ENCODE data around the gene XYLT1.
"Not testable (repeated sequence)": the region's sequence is repeated elsewhere in the genome, so short reads cannot be mapped to it uniquely, and the experiment has no call there.

The XYLT1 gene

DNA sequence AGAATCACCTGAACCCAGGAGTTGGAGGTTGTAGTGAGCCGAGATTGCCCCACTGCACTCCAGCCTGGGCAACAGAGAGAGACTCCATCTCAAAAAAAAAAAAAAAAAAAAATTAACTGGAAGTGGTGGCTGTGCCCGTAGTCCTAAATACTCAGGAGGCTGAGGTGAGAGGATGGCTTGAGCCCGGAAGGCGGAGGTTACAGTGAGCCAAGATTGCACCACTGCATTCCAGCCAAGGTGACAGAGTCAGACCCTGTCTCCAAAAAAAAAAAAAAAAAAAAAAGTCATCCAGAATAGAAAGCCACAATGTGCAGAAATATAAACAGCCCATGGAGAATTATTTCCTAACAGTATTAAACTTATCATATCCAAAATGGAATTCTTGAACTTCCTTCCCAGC lies 11.6 kb upstream of the XYLT1 start:
- DNase-seq, result not testable (repeated sequence)

DNA sequence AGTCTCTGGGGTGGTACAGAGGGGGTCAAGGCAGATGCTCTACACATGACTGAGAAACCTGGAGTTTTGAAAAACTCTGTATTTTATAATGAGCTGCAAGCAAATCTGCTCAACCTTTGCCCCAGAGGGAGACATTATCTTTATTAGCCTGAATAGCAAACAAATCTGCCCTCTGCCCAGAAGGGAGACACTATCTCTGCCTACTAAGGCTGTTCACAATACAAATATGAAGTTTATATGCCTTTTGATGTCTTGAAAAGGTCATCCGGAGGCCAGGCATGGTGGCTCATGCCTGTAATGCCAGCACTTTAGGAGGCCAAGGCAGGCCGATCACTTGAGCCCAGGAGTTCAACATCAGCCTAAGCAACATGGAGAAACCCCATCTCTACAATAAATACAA lies 11.0 kb upstream of the XYLT1 start:
- no peak for DNase-seq

DNA sequence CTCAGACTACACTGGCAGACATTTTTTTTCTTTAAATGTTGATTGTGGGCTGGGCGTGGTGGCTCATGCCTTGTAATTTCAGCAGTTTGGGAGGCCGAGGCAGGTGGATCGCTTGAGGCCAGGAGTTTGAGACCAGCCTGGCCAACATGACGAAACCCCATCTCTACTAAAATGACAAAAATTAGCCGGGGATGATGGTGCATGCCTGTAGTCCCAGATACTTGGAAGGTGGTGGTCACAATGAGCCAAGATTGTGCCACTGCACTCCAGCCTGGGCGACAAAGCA lies 6.4 kb upstream of the XYLT1 start:
- not testable (repeated sequence) for DNase-seq

DNA sequence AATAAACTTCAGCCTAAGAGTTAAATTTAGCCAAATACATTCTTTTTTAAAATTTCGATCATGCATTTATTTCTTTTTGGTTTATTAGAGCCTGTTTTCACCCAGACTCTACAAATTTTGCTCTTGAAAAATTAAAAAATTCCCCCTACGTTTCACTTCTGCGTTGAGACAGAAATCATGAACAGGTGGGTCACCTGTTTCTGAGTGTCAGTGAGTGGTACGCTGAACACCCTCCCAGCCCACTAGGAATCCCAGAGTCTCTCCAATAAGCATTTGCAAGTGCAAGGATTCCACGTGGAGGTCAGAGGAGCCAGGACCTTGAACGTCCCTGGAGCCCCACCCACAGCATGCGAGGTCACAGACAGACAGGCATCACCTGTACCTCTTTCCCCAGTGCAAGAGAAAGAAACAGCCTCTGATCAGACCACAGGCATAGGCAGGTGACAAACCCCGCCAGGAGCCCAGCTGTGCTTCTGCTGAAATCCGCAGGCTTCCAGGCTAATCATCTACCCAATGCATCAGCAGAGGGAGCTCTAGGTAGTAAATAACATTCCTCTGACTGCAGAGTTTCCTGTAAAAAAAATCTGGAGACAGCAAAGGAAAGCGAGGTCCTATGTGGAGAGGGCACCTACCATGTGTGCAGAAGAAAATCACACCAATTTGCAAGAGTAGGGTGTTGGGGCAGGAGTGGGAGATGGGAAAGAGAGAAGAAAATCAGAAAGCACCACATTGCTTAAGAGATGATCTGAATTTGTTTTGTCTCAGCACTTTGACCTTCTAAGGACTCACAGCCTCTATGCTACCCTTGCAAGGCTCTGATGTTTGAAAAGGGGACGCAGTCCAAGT lies 5.9 kb upstream of the XYLT1 start:
- DNase-seq, result peak; percentile 61 to 90

DNA sequence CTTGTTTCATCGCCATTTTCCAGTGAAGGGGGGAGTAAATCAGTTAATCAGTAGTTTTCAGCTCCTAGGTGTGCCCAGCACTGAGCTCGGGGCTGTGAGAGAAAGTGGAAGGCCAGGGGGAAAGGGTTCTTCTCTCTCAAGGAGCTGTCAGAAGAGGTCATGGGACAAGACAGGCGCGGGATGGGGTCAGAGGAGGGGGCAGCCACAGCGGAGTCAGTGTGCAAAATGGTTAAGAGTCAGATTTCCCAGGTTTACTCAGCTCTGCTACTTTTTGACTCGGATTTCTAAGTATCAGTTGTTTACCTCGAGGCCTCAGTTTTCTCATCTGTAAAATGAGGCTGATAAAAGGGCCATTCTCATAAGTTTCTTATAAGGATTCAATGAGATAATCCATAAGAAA lies 4.3 kb upstream of the XYLT1 start:
- no peak for DNase-seq

DNA sequence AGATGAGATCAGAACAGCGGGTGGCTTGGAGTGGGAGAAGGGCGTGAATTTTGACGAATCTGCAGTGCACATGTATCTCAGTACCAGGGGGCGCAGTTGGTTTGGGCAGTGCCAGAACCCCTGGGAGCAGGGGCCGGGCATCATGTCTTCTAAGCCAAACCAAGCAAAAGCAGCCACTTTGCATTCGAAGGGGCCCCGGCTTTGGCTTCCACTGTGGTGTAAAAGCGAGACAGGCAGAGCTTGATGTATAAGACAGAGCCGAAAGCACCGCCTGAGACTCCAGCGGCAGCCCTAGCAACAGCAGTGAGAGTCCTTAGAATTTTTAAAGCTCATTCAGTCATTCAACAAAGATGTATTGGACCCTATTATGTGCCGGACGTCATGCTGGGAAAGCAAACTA lies 3.8 kb upstream of the XYLT1 start:
- DNase-seq, result no peak

DNA sequence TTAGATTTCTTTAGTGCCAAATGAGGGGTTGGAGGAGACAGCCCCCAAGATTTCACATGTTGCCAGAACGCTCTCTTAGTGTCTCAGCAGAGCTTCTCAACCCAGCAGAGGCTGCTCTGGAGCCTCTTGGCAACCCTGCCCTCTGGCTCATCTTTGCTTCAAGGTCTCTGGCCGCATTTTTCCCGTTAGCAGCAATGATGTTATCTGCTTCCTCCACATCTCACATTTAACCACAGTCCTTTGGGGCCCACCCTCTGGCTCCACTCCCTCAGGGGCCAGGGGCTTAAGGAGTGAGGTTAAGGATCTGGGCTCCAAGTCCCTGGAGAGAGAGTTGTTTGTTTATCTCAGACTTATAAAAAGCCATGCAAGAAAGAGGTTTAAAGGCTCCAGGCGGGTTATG lies 3.3 kb upstream of the XYLT1 start:
- no peak for DNase-seq

DNA sequence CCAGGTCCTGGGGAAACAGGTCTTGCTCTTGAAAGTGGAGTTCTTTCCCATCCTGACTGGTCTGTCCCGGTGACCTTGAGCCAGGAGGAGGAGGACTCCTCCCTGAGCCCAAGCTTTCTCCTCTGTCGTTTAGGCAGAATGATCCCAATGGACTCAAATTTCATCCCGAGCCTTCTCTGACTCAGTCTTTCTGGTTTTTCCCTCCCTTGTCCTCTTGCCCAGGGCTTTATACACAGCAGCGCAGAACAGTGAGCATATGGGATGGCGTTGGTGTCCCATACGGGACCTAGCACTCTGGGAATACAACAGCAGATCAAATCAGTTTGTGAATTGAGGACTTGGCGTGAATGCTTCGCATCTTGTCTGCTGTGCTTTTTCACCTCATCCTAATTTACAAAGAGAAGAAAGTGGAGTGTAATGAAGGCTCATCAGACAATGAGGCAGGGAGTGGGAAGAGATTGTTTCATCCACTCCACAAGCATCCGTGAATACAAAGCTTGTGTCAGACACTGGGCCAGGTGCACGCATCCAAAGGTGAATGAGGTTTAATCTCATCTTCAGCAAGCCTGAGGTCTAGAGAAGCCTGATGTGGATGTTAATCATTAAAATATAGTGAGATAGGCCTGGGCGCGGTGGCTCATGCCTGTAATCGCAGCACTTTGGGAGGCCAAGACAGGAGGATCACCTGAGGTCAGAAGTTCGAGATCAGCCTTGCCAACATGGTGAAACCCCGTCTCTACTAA lies 1.1 kb upstream of the XYLT1 start:
- DNase-seq, result peak in 1 of 2 experiments; percentile 42

DNA sequence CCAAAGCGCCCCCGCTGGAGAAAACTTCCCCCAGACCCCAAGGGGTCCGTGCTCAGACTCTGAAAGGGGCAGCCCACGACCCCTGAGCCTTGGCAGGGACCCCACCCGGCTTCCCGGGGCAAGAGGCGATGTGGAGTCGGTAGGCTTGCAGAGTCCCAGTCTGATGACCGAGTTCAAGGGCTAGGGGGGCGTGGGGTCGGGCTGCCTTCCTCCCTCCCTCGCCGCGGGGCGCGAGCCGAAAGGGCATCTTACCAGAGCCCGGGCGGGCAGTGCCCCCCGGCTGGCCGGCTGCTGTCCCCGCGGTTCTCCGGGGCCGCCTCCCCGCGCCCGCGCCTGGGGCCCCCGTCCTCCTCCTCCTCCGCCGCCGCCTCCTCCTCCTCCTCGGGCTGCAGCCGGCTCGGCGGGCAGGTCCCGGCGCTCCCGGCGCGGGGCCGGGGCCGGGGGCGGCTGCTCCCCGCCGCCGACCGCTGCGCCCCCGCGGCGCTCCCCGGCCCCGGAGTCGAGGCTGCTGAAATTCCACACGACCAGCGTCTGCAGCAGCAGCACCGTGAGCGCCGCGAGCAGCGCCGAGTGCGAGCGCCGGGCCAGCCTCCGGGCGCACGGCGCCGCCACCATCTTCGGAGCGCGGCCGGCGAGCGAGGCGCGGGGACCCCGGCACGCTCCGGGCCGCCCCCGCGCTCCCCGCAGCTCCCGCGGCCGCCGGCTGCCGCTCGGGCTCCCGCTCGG lies 415 bp downstream of the XYLT1 start:
- peak in 1 of 2 experiments; percentile 40 for DNase-seq

DNA sequence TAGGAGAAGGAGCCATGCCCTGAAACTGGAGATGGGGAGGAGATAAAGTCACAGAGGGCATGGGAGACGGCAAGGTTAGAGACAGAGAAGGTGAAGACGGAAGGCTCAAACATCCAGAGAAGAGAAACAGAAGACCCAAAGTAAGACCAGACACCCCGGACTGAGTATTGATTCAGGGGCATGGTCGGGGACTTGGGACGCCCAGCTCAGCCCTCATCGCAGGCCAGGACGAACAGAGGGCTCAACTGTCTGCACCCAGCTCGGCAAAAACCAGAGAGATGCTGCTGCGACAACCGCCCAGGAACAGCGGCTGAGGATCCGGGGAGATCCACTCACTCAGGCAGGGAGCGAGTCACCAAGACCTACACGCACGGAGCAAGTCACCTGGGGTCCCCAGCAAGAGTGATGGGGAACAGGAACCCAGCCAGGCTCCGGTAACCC lies 999 bp downstream of the XYLT1 start:
- DNase-seq, result peak in 1 of 2 experiments; percentile 45

DNA sequence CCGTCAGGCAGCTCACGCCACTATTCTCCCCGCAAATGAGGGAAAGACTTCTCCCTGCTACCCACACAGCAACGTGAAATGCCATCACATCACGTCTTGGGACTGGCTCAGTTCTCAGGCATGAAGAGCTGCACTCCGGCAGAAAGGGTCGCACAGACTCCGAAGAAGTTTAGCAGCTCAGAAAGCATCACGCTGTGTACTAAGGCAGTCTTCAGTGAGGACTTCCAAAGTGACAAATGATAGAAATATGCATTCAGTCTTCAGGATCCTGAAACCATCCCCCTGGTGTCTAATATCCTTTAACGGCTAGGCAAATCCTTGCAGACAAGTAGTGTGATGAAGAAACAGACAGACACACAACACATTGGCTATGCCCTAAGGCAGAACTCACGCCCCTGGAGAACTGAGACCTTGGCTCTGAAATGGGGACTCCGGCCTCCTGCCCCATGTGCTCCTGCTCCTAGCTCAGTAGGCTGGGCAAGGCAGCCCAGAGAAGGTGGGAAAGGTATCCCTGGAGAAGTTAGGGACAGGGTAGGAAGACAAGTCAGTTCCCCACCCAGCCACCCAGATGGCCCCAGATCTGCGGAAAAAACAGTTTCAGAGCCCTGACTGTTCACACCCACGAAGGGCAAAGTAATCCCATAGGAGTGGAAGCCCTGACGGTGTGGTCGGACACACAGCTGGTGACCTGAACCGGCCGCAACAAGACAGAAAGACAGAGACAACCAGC lies 1.6 kb downstream of the XYLT1 start:
- peak in 1 of 2 experiments; percentile 60 for DNase-seq

DNA sequence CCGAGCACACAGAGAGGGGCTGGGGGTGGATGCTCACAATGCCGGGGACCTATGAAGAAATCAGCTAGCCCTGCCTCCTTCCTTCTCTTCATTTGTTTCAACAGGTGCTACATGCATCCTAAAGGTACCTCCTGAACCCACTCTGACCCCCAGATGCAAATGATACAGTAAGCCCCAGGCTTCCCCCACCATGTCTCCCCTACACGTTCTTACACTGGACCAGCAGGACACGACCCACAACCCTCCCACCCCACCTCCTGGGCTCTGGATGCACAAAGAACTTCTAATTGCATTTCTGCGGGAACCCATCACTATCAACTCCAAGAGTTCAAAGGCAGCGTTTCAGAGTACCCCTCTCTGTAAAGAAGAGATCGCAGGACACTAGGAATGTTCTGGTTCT lies 2.1 kb downstream of the XYLT1 start:
- no peak for DNase-seq

DNA sequence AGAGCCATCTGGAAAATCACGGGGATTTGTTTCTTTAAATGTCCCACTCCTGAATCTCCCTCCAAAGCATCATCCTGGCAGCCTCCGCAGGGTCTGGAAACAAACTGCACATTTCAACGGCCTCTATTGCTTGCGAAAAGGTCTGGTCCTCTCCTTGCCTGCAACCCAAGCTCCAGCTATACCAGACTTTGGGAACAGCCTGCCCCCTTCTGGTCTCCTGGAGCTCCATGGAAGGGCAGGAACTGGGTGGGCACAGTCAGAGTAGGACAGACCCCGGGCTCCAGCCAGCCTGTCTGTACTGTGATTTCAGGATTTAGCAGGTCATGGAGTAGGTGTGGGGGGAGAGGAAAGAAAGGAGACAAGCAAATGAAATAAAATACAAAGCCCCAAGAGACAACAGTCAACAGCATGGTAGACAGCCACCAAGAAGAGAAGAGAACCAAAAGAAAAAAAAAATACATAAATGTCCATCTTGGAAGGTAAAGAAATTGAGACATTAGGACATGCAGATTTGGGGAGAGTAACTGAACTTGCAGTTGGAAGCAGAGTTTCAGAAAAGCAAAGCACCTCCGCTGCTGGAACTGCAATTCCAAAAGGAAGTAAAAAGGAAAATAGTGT lies 2.7 kb downstream of the XYLT1 start:
- DNase-seq, result peak; percentile 90 to 93

DNA sequence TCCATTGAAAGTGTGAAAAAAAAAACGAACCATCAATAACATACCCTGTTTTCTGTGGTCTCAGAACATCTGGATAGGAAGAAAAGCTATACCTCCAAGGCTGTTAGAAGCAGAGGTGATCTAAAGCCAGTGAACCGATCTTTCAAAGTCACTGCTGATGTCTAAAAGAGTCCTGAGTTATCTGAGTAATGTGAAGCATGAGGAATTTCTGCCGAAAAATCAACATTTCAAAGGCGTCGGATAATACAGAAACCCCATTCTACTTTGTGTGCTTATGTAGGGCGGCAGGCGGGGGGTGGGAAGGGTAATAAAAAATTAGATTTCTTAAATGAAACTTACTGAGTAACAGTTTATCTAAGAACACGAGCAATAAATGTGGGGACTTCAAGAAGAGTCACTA lies 3.9 kb downstream of the XYLT1 start:
- no peak for DNase-seq

DNA sequence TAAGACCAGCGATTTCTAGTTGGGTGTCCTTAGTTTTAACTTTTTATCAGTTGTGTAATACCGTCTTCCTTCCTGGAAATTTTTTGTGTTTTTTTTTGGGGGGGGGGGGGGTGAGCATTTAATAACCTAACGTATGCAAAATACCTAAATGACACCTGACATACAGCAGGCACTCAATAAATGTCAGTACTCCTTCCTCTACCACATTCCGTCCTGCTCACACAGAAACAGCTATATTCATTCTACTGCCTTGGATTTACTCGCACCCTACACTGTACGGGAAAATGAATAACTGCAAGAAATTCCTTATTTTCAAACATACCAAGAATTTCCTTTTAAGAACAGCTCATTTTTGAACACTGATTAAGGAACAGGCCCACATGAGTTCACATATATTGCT lies 5.3 kb downstream of the XYLT1 start:
- DNase-seq, result no peak

DNA sequence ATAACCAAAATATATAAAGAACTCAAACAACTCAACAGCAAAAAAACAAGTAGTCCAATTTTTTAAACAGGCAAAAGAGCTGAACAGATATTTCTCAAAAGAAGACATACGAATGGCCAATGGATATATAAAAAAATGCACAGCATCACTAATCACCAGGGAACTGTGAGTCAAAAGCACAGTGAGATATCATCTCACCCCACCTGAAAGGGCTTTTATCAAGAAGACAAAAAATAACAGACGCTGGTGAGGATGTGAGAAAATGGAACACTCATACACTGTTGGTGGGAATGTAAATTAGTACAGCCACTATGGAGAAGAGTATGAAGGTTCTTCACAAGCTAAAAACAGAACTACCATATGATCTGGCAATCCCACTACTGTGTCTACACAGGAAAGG lies 7.4 kb downstream of the XYLT1 start:
- DNase-seq, result no peak

DNA sequence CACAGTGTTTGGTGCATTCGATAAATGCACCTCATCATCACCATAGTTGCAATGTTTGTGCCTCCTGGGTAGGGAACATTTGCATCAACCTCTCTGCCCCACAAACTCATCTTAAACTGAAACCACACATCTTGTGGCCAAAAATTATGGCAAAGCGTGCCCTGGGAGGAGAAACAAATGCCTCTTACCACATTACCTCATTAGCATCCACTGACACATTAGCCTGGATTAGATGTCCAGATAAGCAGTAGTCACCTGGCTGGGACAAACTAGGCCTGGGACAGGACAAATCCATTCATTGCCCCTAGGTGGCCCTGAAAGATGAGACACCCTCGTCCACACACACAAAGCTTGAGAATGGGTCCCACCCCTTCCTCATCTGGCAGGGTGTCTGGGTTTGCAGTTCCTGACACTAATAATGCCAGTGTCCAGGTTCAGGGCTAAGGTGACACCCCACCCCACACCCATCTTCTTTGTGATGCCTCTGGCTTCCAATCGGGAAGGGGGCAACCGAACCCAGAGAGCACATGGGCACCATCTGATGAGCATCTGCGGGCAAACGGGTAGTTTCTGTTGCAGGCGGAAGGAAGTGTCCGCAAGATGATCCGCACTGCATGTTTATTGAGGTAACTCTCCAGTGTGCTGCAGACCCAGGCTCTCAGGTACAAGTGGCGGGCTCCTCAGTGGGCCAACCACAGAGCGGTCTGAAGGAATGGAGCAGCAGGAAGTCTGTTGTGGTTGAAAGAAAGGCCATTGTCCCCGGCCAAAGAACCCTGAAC lies 8.6 kb downstream of the XYLT1 start:
- peak in 1 of 2 experiments; percentile 16 for DNase-seq

DNA sequence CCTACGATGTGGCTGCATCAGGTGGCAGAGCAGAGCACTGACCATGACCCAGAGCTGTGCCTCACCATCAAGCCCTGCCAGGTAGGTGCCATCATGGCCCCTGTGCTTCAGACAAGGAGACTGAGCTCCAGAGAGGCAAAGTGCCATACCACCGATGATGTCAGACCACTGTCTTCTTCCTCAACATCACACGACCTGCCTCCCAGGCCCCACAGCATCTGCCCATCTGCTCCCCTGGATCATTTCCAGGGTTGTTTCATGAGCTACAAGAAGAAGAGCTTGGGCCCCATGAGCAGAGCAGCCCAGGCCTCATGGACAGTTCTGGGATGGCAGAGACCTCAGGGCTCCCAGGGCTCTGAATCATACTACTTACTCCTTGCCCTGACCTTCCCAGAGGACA lies 9.9 kb downstream of the XYLT1 start:
- DNase-seq, result peak; percentile 49 to 73

DNA sequence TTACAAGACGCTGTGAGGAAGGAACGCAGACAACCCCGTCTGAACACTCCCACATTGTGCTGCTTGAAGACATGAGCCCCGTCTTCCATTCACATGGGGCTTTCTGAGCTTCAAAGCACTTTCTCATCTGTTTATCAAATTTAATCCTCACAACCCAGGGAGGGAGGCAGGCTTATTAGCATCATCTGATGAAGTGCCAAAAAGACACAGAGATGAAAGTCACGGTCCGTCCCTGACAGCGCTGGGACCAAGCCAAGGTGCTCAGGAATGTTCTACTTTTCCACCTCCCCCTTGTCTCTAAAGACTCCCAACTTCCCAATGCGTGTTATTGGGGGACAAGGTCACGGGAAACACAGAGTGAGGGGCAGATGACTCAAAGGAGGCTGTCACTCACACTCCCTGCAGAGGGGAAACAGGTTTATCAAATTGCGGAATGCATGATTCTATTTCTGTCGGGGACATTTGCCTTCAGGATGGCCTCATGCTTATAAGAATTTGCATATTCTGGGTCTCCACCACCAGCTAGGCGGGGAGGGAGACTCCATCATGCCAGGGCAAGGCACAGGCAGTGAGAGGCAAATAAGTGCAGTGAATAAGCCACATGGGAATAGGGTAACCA lies 10.7 kb downstream of the XYLT1 start:
- DNase-seq, result peak in 1 of 2 experiments; percentile 43

DNA sequence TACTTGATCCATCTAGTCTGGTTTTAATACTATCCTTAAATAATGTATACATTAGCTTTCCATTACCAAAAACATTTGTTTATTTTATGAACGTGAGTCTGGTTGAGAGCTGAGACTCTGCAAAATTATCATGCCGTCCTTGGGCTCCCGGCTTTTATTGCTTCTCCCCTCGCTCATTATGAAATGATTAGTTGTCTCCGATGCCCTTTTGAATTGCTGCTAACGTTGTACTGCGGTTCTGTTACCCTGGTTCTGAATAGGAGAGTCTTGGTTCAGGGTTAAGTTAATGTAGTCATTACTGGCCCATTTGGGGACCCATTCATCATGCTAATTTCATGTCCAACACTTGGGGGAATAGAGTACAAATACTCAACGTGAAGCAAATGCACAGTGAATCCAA lies 12.8 kb downstream of the XYLT1 start:
- no peak for DNase-seq

DNA sequence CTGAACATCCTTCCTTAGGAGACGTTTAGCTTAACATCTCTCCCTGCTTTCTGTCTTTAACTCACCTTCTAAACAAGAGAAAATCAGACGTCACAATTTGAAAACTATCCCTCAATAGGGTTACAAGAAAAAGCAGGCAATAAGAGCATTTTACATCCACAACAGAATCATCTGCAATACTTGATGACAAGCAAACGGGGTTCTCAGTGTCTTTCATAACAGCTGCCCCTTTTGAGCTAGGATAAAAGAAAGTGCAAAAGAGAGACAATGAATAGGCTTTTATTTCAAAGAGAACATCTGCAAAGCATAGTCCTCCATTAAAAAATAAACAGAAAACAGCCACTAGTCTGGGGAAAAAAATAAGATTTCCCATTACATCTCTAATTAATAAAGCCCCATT lies 13.2 kb downstream of the XYLT1 start:
- no peak for DNase-seq
